HG02981 (cell line): ENCODE data around the gene SPATS2L.

ENCODE experiments used
- ATAC-seq: cut with Tn5 transposase; IDR thresholded peaks from one replicate; pipeline ENCODE4 v1.9.1; 2021; ENCODE audit warnings: mild to moderate bottlenecking, moderate library complexity; ENCODE audit not compliant: unreplicated experiment

Gene SPATS2L

GRCh38 chr2:200490001-200490400 lies 183.5 kb downstream of the SPATS2L start:
- ATAC-seq: no peak

- no peak for ATAC-seq
Observed at GRCh38 chr2:200492656-200493055, 186.2 kb downstream of the SPATS2L start.

- ATAC-seq: no peak
Observed at GRCh38 chr2:200494048-200494447, 187.6 kb downstream of the SPATS2L start.

- no peak for ATAC-seq
Observed at GRCh38 chr2:200496696-200497095, 190.2 kb downstream of the SPATS2L start.

GRCh38 chr2:200498402-200499162 lies 192.1 kb downstream of the SPATS2L start:
- no peak for ATAC-seq

GRCh38 chr2:200502196-200502595 lies 195.7 kb downstream of the SPATS2L start:
- ATAC-seq: no peak

- ATAC-seq: no peak
Observed at GRCh38 chr2:200506679-200507078, 200.2 kb downstream of the SPATS2L start.

- no peak for ATAC-seq
Observed at GRCh38 chr2:200507179-200507578, 200.7 kb downstream of the SPATS2L start.

GRCh38 chr2:200509235-200509611 lies 202.7 kb downstream of the SPATS2L start:
- no peak for ATAC-seq

GRCh38 chr2:200509612-200510433 lies 203.3 kb downstream of the SPATS2L start, which contains the start of gene KCTD18:
Gene KCTD18, minus strand, starts transcription at chr2:200510068. Its CDS starts 3,052 bp downstream, at chr2:200507016.
- peak; percentile 98 for ATAC-seq

GRCh38 chr2:200515155-200515554 lies 208.7 kb downstream of the SPATS2L start:
- no peak for ATAC-seq

- no peak for ATAC-seq
Observed at GRCh38 chr2:200523158-200523557, 216.7 kb downstream of the SPATS2L start.

GRCh38 chr2:200523604-200524003 lies 217.1 kb downstream of the SPATS2L start:
- no peak for ATAC-seq

GRCh38 chr2:200525066-200525465 lies 218.6 kb downstream of the SPATS2L start:
- ATAC-seq: no peak

GRCh38 chr2:200525551-200525881 lies 219.0 kb downstream of the SPATS2L start:
- no peak for ATAC-seq

GRCh38 chr2:200525882-200526651 lies 219.6 kb downstream of the SPATS2L start, which contains the start of gene SGO2:
Gene SGO2, plus strand, starts transcription at chr2:200526207. Its CDS starts 6,769 bp downstream, at chr2:200532976.
- ATAC-seq: peak; percentile 100

- no peak for ATAC-seq
Observed at GRCh38 chr2:200528228-200528627, 221.7 kb downstream of the SPATS2L start.
